Activated CD4-positive, alpha-beta T cell treated with anti-CD3 and anti-CD28 coated beads, Interleukin-2, Interleukin-4, amounts not matched to agents 100 ng/mL and 50 ng/mL, durations not matched to agents 16 hours and 8 hours (primary cell): ENCODE measurements around the gene RAC2.
A peak's percentile ranks its signal among the peaks of the same experiment; 100 is the strongest.
"Not testable (repeated sequence)": the region's sequence is repeated elsewhere in the genome, so short reads cannot be mapped to it uniquely, and the experiment has no call there.

Experiments
- DNase-seq: peaks from one replicate; pipeline ENCODE4 v3.0.0-alpha.2; 2020; ENCODE audit warnings: low spot score

RAC2 gene

GRCh38 chr22:37203354-37204044, 40.6 kb downstream of the RAC2 start:
- DNase-seq, result no peak

DNA sequence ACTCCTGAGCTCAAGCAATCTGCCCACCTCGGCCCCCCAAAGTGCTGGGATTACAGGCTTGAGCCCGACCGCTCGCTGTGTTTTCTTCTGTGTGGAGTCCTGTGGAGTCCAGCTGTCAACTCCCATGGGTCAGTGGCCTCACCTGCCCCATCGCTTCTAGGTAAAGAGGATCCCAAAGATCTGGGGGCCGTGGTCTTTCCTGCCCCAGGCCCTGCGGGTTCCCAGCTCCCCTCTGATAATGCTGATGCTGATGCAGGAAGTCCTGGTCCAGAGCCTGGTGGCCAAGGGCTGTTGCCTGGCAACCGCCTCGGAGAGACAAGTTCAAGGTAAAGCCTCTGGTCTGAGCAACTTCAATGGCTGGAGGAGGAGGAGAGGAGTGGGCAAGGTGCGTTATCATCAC, 41.4 kb downstream of the RAC2 start:
- DNase-seq, result no peak

DNA sequence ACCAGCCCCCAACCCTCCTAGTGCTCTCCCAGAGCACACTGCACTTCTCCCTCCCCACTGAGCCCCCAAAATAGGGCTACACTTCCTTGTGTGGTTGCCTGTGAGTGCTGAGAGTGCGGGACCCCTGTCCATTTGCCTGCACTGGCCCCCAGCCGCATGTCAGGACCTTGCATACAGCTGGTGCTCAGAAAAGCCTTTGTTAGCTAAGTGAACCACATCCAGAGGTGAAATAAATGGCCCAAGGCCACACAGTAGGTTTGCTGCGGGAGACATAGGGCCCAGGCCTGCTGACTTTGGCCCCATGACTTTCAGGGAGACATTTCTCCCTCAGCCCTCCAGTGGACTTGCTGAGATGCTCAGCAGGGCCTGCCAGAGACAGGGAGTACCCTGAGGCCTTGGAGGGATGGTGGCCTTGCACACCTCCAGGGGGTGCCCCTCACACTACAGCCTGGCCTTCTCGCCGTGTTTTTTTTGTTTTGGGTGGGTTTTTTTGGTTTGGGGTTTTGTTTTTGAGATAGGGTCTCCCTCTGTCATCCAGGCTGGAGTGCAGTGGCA, 42.0 kb downstream of the RAC2 start:
- DNase-seq, result no peak

DNA sequence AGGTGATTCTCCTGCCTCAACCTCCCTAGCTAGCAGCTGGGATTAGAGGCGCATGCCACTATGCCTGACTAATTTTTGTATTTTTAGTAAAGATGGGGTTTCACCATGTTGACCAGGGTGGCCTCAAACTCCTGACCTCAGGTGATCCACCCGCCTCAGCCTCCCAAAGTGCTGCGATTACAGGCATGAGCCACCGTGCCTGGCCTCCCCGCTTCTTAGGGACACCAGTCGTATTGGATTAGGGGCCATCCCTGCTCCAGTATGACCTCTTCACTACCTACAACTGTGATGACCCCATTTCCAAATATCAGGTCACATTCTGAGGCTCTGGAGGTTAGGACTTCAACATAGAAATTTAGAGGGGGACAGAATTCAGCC, 42.6 kb downstream of the RAC2 start:
- DNase-seq, result not testable (repeated sequence)

DNA sequence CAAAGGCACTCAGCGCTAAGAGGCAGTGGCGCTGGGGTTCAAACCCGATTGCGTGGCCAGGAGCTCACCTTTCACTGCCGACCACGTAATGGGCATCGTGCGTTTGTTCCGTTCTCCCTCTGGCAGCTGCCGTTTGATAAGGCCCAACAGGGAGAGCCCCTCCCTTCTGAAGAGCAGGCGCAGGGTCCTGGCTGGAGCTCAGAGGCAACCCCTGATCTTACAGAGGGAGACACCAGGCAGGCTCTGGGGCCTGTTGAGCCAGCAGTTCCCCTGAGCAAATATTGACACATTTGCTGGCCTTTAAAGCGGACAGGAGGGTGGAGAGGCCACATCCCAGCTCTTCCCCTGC, 44.3 kb downstream of the RAC2 start:
- DNase-seq, result no peak

- DNase-seq, result peak; percentile 100
These were observed 44.8 kb downstream of the RAC2 start for GRCh38 chr22:37199103-37199759.

- DNase-seq, result peak; percentile 90
These were observed 45.6 kb downstream of the RAC2 start for GRCh38 chr22:37198258-37199102.

- no peak for DNase-seq
These were observed 46.4 kb downstream of the RAC2 start for GRCh38 chr22:37197451-37198257.

DNA sequence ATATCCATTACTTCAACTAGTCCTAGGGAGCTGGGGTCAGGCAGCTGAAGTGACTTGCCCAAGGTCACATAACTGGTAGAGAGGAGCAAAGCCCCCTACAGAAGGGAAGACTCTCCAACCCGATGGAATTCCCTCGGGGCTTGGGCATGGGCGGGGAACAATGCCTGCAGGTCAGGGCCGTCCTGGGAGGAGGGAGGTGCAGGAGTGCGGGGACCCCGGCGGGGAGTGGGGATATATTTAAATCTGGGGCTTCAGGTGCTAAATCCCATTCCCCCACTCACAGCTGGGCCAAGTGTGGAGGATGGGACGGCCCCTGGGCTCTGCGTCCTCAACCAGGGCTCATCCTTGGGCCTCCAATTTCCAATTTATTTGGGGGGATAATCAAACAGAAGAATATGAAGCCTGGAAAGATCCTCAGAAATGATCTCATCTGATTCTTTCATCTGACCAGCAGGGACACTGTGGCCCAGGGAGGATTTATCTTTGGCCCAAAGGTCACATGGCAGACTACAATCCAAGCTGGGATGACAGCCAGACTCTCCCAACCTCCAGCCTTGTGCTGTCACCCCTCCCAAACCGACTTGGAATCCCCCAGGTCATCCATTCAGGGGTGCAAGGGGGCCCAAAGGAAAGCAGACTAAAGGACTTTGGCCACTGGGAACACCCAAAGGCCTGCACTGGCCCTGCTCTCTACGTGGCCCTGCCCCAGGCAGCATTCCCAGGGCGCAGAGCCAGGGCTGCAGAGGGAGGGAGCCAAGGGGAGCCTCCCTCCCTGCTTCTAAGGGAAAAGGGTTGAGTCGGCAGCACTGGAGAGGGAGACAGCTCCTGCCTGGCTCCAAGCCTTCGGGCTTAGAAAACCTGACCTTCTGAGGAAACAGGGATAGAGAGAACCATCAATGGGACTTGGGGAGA, 47.3 kb downstream of the RAC2 start:
- DNase-seq, result no peak

- DNase-seq, result no peak
These were observed 48.1 kb downstream of the RAC2 start for GRCh38 chr22:37195921-37196320.

DNA sequence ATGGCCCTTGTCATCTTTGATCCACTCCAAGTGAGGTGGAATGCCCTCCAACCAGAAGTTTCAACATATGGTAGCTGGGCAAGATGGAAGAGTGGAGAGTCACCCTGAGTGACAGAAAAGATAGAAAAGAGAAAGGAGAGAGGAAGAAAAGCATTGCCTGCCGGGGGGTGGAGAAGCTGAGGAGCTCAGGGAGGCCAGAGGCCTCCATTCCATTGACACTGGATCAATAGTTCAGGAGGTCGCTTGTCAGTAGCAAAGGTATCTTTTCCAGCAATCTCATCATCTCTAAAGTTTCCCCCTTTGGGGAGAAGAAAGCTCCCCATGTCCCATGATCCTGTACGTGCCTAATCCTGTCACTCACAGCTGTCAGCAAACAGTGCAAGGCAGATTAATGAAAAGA, 49.3 kb downstream of the RAC2 start:
- DNase-seq, result no peak

DNA sequence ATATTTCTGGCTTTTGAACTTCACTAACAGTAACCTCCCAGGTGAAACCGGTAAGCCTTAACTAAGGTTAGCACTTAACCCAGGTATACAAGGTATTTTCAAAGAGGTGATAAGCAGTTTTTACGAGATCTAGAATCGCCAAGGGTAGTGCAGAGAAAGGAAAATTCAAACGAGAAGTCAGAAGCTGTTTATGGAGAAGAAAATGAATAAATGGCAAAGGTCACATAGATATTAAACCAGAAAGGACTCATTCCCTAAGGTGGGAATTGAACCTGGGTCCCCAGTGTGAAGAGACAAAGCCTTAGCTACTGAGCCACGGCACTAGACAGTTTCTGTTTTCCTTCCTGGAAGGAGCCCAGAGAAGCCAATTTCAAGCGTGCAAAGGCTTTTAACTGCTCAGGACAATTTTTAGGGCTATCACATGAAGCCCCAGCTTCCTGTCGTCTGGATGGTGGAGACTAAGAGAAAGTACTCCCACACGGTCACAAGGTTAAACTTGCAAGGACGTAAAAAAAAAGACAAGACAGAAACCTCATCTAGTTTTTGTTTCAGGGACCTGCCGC, 50.4 kb downstream of the RAC2 start:
- peak; percentile 58 for DNase-seq

DNA sequence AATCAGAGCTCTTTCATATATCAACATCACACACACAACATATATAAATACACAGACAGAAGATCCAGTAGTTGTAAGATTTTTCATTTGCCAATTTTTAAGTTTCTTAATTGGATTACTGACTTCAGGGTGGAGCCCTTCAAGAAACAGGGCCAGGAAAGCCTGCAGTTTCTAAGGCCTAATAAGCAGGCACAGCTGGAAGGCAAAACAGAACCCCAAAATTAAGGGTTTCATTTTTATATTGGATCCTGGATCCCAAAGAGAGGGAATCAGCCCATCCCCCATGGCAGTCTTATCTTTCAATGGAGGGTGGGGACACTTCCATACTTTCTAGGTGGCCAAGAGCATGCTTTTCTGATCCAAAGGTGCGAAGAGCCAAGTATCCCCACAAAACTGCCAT, 51.3 kb downstream of the RAC2 start:
- no peak for DNase-seq

DNA sequence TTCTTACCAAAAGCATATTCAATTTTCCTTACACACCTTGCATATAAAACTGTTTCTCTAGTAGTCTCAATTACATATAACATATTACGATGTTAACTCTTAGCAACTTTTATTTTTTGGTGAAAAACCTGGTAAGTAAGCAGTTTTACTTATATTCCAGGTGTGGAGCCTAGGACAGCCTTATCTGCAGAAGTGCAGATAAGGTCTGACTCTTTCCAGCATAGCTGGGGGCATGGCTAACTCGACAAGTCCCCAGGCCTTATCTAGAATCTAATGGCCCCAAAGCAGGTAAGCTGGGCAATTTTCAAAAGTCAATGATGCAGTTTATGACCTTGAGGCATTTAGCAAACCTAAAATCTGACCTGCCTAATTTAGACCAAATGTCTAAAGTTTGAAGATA, 51.9 kb downstream of the RAC2 start:
- DNase-seq, result no peak

DNA sequence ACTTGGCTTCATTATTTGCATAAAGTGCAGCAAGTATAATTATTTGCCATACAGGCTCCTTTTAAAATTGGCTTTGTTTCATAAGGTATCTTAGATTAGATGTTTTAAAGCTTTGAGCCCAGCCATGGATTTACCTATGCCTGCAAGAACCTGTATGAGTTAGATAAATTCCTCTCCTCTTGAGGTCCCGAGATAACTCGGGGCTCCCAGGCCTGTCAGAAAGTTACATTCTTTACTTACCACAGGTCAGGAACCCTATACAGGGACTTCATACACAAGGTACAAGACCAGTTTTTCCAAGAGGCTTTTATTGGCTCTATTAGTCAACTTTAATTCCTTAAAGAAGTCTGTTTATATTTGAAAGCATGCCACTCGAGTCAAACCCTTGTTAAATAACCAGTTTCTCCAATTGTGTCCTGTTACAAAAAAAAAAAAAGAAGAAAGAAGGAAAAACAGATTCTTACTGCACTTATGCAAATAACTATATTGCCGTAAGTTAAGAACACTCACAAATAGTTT, 53.7 kb downstream of the RAC2 start:
- no peak for DNase-seq

GRCh38 chr22:37188901-37189466, 55.1 kb downstream of the RAC2 start:
- no peak for DNase-seq

- DNase-seq, result no peak
These were observed 55.9 kb downstream of the RAC2 start, which contains the start of gene C1QTNF6 for GRCh38 chr22:37187891-37188761. Gene C1QTNF6 (minus strand): TSS chr22:37188247. CDS start chr22:37188213, 34 bp downstream.

GRCh38 chr22:37187552-37187890, 56.5 kb downstream of the RAC2 start:
- no peak for DNase-seq

DNA sequence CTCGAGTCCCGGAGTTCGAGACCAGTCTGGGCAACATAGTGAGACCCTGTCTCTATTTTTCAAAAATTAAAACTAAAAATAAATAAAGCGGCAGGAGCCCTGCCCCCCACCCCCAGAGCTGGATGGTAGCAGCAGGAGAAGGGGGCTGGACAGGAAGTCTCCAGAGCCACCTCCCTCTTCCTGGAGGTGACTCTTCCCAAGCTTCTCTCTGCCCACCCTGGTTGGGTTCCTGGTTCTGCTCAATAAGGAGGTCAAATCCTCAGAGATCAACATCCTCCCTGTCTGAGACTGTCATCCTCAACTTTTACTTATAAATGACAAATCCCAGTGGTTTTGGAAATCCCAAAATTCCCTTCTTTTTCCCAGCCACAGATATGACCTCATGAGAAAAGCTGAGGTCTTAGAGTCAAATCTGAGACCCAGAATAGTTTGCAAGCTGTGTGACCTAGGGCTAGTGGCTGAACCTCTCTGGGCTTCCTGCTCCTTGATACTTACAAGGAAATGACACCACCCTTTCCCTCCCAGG, 57.0 kb downstream of the RAC2 start:
- DNase-seq, result no peak
